Measurements from ENCODE around the gene RBM19.

DNA sequence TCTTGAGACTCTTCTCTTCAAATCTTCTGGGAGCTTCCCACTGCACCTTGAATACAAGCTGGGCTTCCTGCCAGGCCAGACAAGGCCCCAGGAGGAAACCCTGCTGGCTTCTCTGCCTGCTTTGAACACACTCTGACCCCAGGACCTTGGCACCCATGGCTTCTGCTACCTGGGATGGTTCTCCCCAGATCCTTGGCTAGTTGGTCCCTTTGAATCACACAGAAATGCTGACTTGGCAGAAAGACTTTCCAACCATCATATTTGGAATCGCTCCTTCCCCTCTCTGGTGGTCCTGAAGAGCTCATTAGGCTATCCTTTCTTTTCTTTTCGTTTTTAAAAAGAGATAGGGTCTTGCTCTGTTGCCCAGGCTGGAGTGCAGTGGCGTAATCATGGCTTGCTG lies 132.7 kb downstream of the RBM19 start:
- TF ChIP-seq, protein P1, sequence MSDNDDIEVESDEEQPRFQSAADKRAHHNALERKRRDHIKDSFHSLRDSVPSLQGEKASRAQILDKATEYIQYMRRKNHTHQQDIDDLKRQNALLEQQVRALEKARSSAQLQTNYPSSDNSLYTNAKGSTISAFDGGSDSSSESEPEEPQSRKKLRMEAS (IDR thresholded peaks at IDR 0.05) = no peak
- TF ChIP-seq, protein P2, sequence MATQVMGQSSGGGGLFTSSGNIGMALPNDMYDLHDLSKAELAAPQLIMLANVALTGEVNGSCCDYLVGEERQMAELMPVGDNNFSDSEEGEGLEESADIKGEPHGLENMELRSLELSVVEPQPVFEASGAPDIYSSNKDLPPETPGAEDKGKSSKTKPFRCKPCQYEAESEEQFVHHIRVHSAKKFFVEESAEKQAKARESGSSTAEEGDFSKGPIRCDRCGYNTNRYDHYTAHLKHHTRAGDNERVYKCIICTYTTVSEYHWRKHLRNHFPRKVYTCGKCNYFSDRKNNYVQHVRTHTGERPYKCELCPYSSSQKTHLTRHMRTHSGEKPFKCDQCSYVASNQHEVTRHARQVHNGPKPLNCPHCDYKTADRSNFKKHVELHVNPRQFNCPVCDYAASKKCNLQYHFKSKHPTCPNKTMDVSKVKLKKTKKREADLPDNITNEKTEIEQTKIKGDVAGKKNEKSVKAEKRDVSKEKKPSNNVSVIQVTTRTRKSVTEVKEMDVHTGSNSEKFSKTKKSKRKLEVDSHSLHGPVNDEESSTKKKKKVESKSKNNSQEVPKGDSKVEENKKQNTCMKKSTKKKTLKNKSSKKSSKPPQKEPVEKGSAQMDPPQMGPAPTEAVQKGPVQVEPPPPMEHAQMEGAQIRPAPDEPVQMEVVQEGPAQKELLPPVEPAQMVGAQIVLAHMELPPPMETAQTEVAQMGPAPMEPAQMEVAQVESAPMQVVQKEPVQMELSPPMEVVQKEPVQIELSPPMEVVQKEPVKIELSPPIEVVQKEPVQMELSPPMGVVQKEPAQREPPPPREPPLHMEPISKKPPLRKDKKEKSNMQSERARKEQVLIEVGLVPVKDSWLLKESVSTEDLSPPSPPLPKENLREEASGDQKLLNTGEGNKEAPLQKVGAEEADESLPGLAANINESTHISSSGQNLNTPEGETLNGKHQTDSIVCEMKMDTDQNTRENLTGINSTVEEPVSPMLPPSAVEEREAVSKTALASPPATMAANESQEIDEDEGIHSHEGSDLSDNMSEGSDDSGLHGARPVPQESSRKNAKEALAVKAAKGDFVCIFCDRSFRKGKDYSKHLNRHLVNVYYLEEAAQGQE (IDR thresholded peaks at IDR 0.05) = no peak
- TF ChIP-seq, protein P3, sequence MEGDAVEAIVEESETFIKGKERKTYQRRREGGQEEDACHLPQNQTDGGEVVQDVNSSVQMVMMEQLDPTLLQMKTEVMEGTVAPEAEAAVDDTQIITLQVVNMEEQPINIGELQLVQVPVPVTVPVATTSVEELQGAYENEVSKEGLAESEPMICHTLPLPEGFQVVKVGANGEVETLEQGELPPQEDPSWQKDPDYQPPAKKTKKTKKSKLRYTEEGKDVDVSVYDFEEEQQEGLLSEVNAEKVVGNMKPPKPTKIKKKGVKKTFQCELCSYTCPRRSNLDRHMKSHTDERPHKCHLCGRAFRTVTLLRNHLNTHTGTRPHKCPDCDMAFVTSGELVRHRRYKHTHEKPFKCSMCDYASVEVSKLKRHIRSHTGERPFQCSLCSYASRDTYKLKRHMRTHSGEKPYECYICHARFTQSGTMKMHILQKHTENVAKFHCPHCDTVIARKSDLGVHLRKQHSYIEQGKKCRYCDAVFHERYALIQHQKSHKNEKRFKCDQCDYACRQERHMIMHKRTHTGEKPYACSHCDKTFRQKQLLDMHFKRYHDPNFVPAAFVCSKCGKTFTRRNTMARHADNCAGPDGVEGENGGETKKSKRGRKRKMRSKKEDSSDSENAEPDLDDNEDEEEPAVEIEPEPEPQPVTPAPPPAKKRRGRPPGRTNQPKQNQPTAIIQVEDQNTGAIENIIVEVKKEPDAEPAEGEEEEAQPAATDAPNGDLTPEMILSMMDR (IDR thresholded peaks at IDR 0.05; ENCODE audit: low read depth, low read length, missing input control) = no peak
- TF ChIP-seq GABPA (IDR thresholded peaks at IDR 0.05 in 1 of 2, conservative IDR thresholded peaks at IDR 0.05 in 1 of 2) = no peak
- no peak for TF ChIP-seq JUND (IDR thresholded peaks at IDR 0.05)
- TF ChIP-seq, protein P4, sequence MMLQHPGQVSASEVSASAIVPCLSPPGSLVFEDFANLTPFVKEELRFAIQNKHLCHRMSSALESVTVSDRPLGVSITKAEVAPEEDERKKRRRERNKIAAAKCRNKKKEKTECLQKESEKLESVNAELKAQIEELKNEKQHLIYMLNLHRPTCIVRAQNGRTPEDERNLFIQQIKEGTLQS (IDR thresholded peaks at IDR 0.05) = no peak
- TF ChIP-seq YY1 (IDR thresholded peaks at IDR 0.05) = no peak
- TF ChIP-seq EGR1 (IDR thresholded peaks at IDR 0.05; ENCODE audit: low read depth in 2 of 2) = no peak
- TF ChIP-seq TAF1 (conservative IDR thresholded peaks at IDR 0.05) = no peak
- no peak for TF ChIP-seq RXRA (IDR thresholded peaks at IDR 0.05)
